Ovary (tissue), 9 donors: ENCODE measurements around the gene BBS1. TPM values are rescaled to one million over a fixed set of nuclear protein-coding genes. Genes with fewer than 3 reads are reported as not detected.
"Not testable (repeated sequence)": the region's sequence is repeated elsewhere in the genome, so short reads cannot be mapped to it uniquely, and the experiment has no call there.

Source experiments
- DNase-seq, 5 donors: peaks; one replicate each; pipeline ENCODE4 v3.0.0-alpha.2; 2019 to 2020
- H3K27ac ChIP-seq, 2 donors: fragments of 200-600 bp; one replicate each; pipeline versions ENCODE4 v1.5.1 to v1.8.0; 2019 to 2022
- H3K27me3 ChIP-seq: fragments of 200-600 bp; one replicate; pipeline ENCODE4 v1.8.0; 2022
- H3K36me3 ChIP-seq: fragments of 200-600 bp; sonication (generic); one replicate; pipeline ENCODE4 v1.5.1; 2019
- H3K4me1 ChIP-seq: one replicate; pipeline ENCODE4 v1.8.1; 2013; ENCODE audit warnings: mild to moderate bottlenecking, moderate library complexity; ENCODE audit not compliant: insufficient read depth
- H3K4me3 ChIP-seq: fragments of 200-600 bp; sonication (generic); one replicate; pipeline ENCODE4 v1.5.1; 2017
- H3K9me3 ChIP-seq, 2 donors: fragments of 200-600 bp in 1 of 2; sonication (generic) in 1 of 2; one replicate each; pipeline versions ENCODE4 v1.5.1 to v1.8.1; 2013 to 2019; ENCODE audit warnings: mild to moderate bottlenecking in 1 of 2, moderate library complexity in 1 of 2
- CTCF ChIP-seq, 3 donors: fragments of 450-650 bp in 2 of 3; fragments of 200-600 bp in 1 of 3; IDR thresholded peaks; one replicate each; pipeline versions ENCODE4 v1.5.1 to v1.8.0; 2016 to 2022; ENCODE audit warnings: antibody characterized with exemption in 3 of 3, mild to moderate bottlenecking in 1 of 3
- EP300 ChIP-seq: sonication (generic); formaldehyde crosslinking; IDR thresholded peaks from one replicate; pipeline ENCODE4 v1.6.1; 2017; ENCODE audit warnings: antibody characterized with exemption
- POLR2A ChIP-seq: fragments of 450-650 bp; IDR thresholded peaks from one replicate; pipeline ENCODE4 v1.6.1; 2017; ENCODE audit warnings: antibody characterized with exemption, mild to moderate bottlenecking, moderate library complexity
- WGBS, 3 donors: extraction: QIAGEN DNeasy Blood & Tissue Kit in 1 of 3; methylation state at CpG; one replicate each; pipeline versions ENCODE4 v1.1.5 to v1.1.7; 2013 to 2017; 5-methylcytosine and 5-hydroxymethylcytosine counted together
- intact Hi-C, 4 donors: fragments of 100-400 bp; cut with DNase I; formaldehyde crosslinking; loops; one replicate each; pipeline versions ENCODE4 v1.11.0 to v1.15.1; 2022 to 2023
- polyA plus RNA-seq, 2 donors: library from polyadenylated mRNA; stranded (reverse); fragments of 200-250 nt in 1 of 2; fragments of 350-450 nt in 1 of 2; fragmentation: Illumina TruSeq in 1 of 2; extraction: RNeasy Lipid Tissue Mini Kit (QIAGEN cat#74804) in 1 of 2; gene quantifications; one replicate each; pipeline ENCODE4 v1.2.3, GENCODE V29; 2013 to 2014
- total RNA-seq, 7 donors: library from RNA; depleted of rRNA in 2 of 7; stranded (reverse); fragments of >200 nt in 2 of 7; fragmentation: NEBNext Ultra II Directional in 3 of 7; extraction: Animal tissue kit (Norgen Biotek cat#: 25700) in 3 of 7; gene quantifications; one replicate each; pipeline versions ENCODE4 v1.1.0 to v1.2.4, GENCODE V29; 2016 to 2023
- donor health status: DM: no; HTN: no; CAD: no; lungs with moderate emphysema.
- donor health status: DM: no; HTN: no; CAD: no.
- donor health status: Bipolar disorder and iron deficiency.
- donor health status: DM: yes; HTN: yes; CAD: no.
- donor health status: DM: no; HTN: no; CAD: no.
- donor health status: DM: yes; HTN: yes; CAD: no.

Gene BBS1
- total and polyA plus RNA-seq, 9 donors: 33.8 to 78.3 (median 67.2) TPM

DNA sequence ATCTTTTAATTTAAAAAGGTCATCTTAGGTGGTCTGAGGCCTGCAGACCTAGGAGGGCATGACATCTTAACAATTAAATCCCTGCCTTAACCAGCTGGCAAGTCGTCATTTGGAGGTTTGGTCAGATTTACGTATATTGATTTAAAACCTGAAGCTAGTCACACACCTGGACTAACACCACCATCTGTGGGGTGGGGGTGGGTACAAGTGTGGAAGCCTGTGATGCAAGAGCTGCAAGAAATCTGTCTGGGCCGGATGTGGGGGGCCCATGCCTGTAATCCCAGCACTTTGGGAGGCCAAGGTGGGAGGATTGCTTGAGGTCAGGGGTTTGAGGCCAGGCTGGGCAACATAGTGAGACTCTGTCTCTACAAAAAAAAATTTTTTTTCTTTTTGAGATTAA, 70.8 kb downstream of the BBS1 start:
- Histone ChIP-seq H3K4me3 (no peak overlapping the region), H3K9me3 (no peaks in the 10 kb centered on the region), H3K27ac (no peak overlapping the region), H3K4me1 (no peaks in the 10 kb centered on the region), H3K27me3 (no peaks in the 10 kb centered on the region), H3K36me3 (no peaks in the 10 kb centered on the region)
- no peak for DNase-seq
- WGBS, 3 donors: 77 to 87% (median 83%) methylated on average over 3 of the region's 3 CpGs
- intact Hi-C loops: no loop called here
- TF ChIP-seq CTCF (IDR thresholded peaks at IDR 0.05) (no peak), POLR2A (no peak), EP300 (no peak)

GRCh38 chr11:66582565-66583147, 72.2 kb downstream of the BBS1 start:
- H3K9me3 ChIP-seq, DNase-seq, H3K4me1 ChIP-seq, intact Hi-C loops, H3K27ac ChIP-seq, H3K4me3 ChIP-seq, H3K36me3 ChIP-seq, H3K27me3 ChIP-seq: not testable (repeated sequence)
- WGBS, 3 donors: 77 to 84% (median 79%) methylated on average over 3 of the region's 3 CpGs

Other genes starting within 250 kb of the BBS1 start
- 100 to 1,000 TPM in 5 of 7 donors, 10 to 100 TPM in 2; 54.6 to 140 (median 119) TPM for gene RAB1B, start 242.0 kb upstream of the BBS1 start, total RNA-seq
- 100 to 1,000 TPM in 1 of 2 donors, 10 to 100 TPM in 1; 57.1 to 132 TPM for gene RAB1B, start 242.0 kb upstream of the BBS1 start, polyA plus RNA-seq
- 1 to 10 TPM in 2 of 7 donors, under 1 TPM in 4, not detected in 1; 0.33 to 2.5 (median 0.85) TPM for gene CNIH2, start 232.5 kb upstream of the BBS1 start, total RNA-seq
- gene CNIH2, start 232.5 kb upstream of the BBS1 start, polyA plus RNA-seq: under 1 TPM; 0.36 to 0.48 TPM
- 10 to 100 TPM; 43.8 to 91.0 (median 67.5) TPM for gene YIF1A, start 221.5 kb upstream of the BBS1 start, total RNA-seq
- 10 to 100 TPM; 39.3 to 63.9 TPM for gene YIF1A, start 221.5 kb upstream of the BBS1 start, polyA plus RNA-seq
- 10 to 100 TPM in 1 of 7 donors, under 1 TPM in 3, not detected in 3; 0.20 to 10.8 (median 0.60) TPM for gene TMEM151A, start 218.7 kb upstream of the BBS1 start, total RNA-seq
- gene TMEM151A, start 218.7 kb upstream of the BBS1 start, polyA plus RNA-seq: under 1 TPM in 1 of 2 donors, not detected in 1; 0.15 TPM
- gene CD248, start 193.6 kb upstream of the BBS1 start, total RNA-seq: 10 to 100 TPM in 6 of 7 donors, 1 to 10 TPM in 1; 4.9 to 47.9 (median 19.9) TPM
- 10 to 100 TPM in 1 of 2 donors, 1 to 10 TPM in 1; 6.3 to 17.2 TPM for gene CD248, start 193.6 kb upstream of the BBS1 start, polyA plus RNA-seq
- 1 to 10 TPM; 1.8 to 9.5 (median 6.3) TPM for gene RIN1, start 174.2 kb upstream of the BBS1 start, total RNA-seq
- gene RIN1, start 174.2 kb upstream of the BBS1 start, polyA plus RNA-seq: 1 to 10 TPM in 1 of 2 donors, under 1 TPM in 1; 0.52 to 3.5 TPM
- 10 to 100 TPM; 19.9 to 32.2 (median 23.4) TPM for gene BRMS1, start 165.5 kb upstream of the BBS1 start, total RNA-seq
- gene BRMS1, start 165.5 kb upstream of the BBS1 start, polyA plus RNA-seq: 10 to 100 TPM; 17.5 to 31.0 TPM
- gene B4GAT1, start 163.0 kb upstream of the BBS1 start, total RNA-seq: 10 to 100 TPM; 30.7 to 44.9 (median 37.8) TPM
- 10 to 100 TPM; 53.2 to 54.2 TPM for gene B4GAT1, start 163.0 kb upstream of the BBS1 start, polyA plus RNA-seq
- 1 to 10 TPM in 4 of 7 donors, under 1 TPM in 3; 0.48 to 3.1 (median 1.3) TPM for gene SLC29A2, start 138.9 kb upstream of the BBS1 start, total RNA-seq
- under 1 TPM; 0.70 to 0.71 TPM for gene SLC29A2, start 138.9 kb upstream of the BBS1 start, polyA plus RNA-seq
- 1 to 10 TPM in 1 of 7 donors, under 1 TPM in 4, not detected in 2; 0.07 to 3.3 (median 0.36) TPM for gene NPAS4, start 89.6 kb upstream of the BBS1 start, total RNA-seq
- under 1 TPM; 0.11 to 0.25 TPM for gene NPAS4, start 89.6 kb upstream of the BBS1 start, polyA plus RNA-seq
- 10 to 100 TPM; 30.9 to 53.5 (median 44.1) TPM for gene MRPL11, start 71.8 kb upstream of the BBS1 start, total RNA-seq
- gene MRPL11, start 71.8 kb upstream of the BBS1 start, polyA plus RNA-seq: 10 to 100 TPM; 38.9 to 41.4 TPM
- gene PELI3, start 43.7 kb upstream of the BBS1 start, total RNA-seq: 10 to 100 TPM; 13.9 to 29.6 (median 21.7) TPM
- 10 to 100 TPM in 1 of 2 donors, 1 to 10 TPM in 1; 7.6 to 18.5 TPM for gene PELI3, start 43.7 kb upstream of the BBS1 start, polyA plus RNA-seq
- gene DPP3, start 30.2 kb upstream of the BBS1 start, total RNA-seq: 10 to 100 TPM in 5 of 7 donors, 1 to 10 TPM in 2; 6.5 to 19.3 (median 13.1) TPM
- 1 to 10 TPM; 8.2 TPM for gene DPP3, start 30.2 kb upstream of the BBS1 start, polyA plus RNA-seq
- gene ZDHHC24, start 35.4 kb downstream of the BBS1 start, total RNA-seq: 10 to 100 TPM in 2 of 7 donors, 1 to 10 TPM in 5; 5.1 to 14.5 (median 8.9) TPM
- 1 to 10 TPM; 6.3 to 9.1 TPM for gene ZDHHC24, start 35.4 kb downstream of the BBS1 start, polyA plus RNA-seq
- gene ACTN3, start 36.3 kb downstream of the BBS1 start, total RNA-seq: under 1 TPM in 5 of 7 donors, not detected in 2; 0.11 to 0.28 (median 0.25) TPM
- gene ACTN3, start 36.3 kb downstream of the BBS1 start, polyA plus RNA-seq: under 1 TPM in 1 of 2 donors, not detected in 1; 0.22 TPM
- gene CTSF, start 58.0 kb downstream of the BBS1 start, total RNA-seq: 100 to 1,000 TPM in 5 of 7 donors, 10 to 100 TPM in 2; 52.6 to 188 (median 106) TPM
- gene CTSF, start 58.0 kb downstream of the BBS1 start, polyA plus RNA-seq: 100 to 1,000 TPM; 177 to 222 TPM
- gene CCDC87, start 82.4 kb downstream of the BBS1 start, total RNA-seq: under 1 TPM; 0.33 to 0.60 (median 0.46) TPM
- under 1 TPM; 0.13 to 0.20 TPM for gene CCDC87, start 82.4 kb downstream of the BBS1 start, polyA plus RNA-seq
- 10 to 100 TPM; 27.7 to 53.1 (median 49.1) TPM for gene CCS, start 82.5 kb downstream of the BBS1 start, total RNA-seq
- 10 to 100 TPM; 15.7 to 55.0 TPM for gene CCS, start 82.5 kb downstream of the BBS1 start, polyA plus RNA-seq
- gene RBM14, start 106.0 kb downstream of the BBS1 start, total RNA-seq: 10 to 100 TPM; 36.5 to 89.6 (median 71.9) TPM
- gene RBM14, start 106.0 kb downstream of the BBS1 start, polyA plus RNA-seq: 10 to 100 TPM; 28.9 to 35.4 TPM
- 100 to 1,000 TPM in 5 of 7 donors, 10 to 100 TPM in 2; 64.0 to 142 (median 121) TPM for gene RBM4, start 128.1 kb downstream of the BBS1 start, total RNA-seq
- gene RBM4, start 128.1 kb downstream of the BBS1 start, polyA plus RNA-seq: 100 to 1,000 TPM; 117 to 177 TPM
- 10 to 100 TPM; 16.1 to 34.4 (median 27.6) TPM for gene RBM4B, start 167.3 kb downstream of the BBS1 start, total RNA-seq
- gene RBM4B, start 167.3 kb downstream of the BBS1 start, polyA plus RNA-seq: 10 to 100 TPM; 33.8 to 46.2 TPM
- 10 to 100 TPM in 3 of 7 donors, 1 to 10 TPM in 4; 1.5 to 26.9 (median 8.8) TPM for gene SPTBN2, start 218.6 kb downstream of the BBS1 start, total RNA-seq
- 1 to 10 TPM; 1.4 to 1.9 TPM for gene SPTBN2, start 218.6 kb downstream of the BBS1 start, polyA plus RNA-seq